GM13977 (cell line): Measurements from ENCODE around the gene LILRB3.
"Not testable (repeated sequence)": the region's sequence is repeated elsewhere in the genome, so short reads cannot be mapped to it uniquely, and the experiment has no call there.

Experiments
- DNase-seq: peaks from one replicate; pipeline ENCODE4 v3.0.0; 2012; ENCODE audit warnings: low spot score
- in situ Hi-C: fragments of 300-500 bp; cut with MboI; formaldehyde crosslinking; loops from one replicate; pipeline ENCODE4 v1.12.0; 2022; ENCODE audit warnings: low sequenced_read_pairs, low pct_unique_long_range_greater_than_20kb, mixed read lengths, inconsistent platforms; ENCODE audit not compliant: unreplicated experiment
- TF ChIP-seq, protein P1 (sequence below): IDR thresholded peaks from 2 replicates; pipeline ENCODE4 v1.5.1; 2012; ENCODE audit warnings: mild to moderate bottlenecking, control low read depth; ENCODE audit not compliant: insufficient read depth; ENCODE audit errors: extremely low read depth, missing control alignments

LILRB3 gene

DNA sequence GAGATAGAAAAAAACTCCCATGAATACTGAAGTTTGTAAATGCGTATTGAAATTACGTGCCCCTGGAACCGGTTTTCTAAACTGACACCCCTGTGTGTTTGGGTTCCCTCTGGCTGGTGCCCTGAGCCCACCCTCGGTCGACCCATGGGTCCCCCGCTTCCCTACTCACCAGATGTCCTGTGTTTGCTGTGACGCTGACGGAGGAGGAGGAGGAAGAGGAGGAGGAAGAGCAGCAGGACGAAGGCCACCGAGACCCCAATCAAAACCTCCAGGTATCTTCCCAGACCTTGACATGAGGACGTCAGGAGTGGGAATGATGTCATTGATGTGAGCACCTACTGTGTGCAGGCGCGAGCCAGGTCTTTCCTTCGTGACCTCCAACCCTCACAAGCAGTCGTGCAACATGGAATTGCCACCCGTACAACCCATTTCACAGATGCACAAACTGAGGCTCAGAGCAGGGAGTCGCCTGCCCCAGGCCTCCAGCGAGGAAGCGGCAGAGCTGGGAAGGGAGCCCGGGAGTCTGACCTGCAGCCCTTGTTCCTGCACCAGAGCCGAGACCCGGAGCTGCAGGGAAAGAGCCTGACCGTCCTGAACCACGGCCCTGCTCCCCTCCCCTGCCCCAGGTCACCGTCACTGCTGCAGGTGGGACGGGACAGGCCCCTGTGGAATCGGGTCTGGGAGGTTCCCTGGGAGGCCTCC is 3.7 kb downstream of the LILRB3 start:
- in situ Hi-C loops = no loop called here
- DNase-seq = no peak
- TF ChIP-seq, protein P1, sequence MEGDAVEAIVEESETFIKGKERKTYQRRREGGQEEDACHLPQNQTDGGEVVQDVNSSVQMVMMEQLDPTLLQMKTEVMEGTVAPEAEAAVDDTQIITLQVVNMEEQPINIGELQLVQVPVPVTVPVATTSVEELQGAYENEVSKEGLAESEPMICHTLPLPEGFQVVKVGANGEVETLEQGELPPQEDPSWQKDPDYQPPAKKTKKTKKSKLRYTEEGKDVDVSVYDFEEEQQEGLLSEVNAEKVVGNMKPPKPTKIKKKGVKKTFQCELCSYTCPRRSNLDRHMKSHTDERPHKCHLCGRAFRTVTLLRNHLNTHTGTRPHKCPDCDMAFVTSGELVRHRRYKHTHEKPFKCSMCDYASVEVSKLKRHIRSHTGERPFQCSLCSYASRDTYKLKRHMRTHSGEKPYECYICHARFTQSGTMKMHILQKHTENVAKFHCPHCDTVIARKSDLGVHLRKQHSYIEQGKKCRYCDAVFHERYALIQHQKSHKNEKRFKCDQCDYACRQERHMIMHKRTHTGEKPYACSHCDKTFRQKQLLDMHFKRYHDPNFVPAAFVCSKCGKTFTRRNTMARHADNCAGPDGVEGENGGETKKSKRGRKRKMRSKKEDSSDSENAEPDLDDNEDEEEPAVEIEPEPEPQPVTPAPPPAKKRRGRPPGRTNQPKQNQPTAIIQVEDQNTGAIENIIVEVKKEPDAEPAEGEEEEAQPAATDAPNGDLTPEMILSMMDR = no peak

DNA sequence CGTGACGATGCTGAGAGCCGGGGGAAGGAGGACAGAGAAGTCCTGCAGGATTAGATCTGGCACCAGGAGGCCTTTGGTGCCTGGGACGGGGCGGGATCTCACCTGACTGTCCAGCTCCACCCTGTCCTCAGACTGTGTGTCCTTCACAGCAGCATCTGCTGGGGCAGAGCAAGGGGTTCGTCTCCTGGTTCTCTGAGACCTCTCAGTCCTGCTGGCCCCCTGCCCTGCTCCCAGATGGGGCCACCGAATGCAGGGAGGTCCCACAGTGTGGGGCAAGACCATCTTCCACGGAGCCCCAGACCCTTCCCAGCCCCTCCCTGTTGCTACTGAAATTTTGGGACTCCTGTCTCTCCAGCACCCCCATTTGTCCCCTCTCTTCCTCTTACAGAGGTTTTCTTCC is 4.5 kb downstream of the LILRB3 start:
- in situ Hi-C loops = no loop called here
- DNase-seq = no peak
- TF ChIP-seq, protein P1 = no peak

DNA sequence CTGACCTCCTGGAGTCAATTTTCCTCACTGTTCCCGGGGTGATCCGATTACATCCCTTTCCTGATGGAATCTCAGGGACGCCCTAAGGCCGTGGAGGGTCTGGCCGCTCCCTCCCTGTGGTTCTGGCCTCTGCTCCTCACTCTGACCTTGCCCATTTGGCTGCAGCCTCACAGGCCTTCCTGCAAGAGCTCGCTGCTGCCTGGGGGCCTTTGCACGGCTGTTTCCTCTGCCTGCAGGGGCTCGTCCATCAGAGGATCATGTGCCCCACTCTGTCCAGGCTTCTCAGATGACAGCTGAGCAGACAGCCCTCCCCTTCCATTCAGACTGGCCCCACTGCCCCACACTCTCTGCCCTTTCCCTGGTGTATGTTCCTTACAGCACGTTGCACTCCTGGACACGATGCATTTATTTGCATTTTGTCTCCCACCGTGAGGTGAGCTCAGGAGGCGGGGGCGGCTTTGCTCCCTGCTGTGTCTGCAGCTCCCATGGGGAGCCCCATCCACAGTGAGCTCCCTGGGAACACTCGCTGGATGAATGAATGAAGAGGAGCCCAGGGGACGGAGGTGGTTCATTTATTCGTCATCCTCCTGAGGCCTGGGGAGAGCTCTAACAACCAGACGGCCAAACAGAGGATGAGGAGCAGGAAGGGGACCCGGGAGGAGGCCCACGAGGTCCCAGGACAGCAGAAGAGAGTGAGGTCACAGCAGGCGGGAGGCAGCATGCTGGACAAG is 5.1 kb downstream of the LILRB3 start:
- DNase-seq, in situ Hi-C loops: not testable (repeated sequence)

DNA sequence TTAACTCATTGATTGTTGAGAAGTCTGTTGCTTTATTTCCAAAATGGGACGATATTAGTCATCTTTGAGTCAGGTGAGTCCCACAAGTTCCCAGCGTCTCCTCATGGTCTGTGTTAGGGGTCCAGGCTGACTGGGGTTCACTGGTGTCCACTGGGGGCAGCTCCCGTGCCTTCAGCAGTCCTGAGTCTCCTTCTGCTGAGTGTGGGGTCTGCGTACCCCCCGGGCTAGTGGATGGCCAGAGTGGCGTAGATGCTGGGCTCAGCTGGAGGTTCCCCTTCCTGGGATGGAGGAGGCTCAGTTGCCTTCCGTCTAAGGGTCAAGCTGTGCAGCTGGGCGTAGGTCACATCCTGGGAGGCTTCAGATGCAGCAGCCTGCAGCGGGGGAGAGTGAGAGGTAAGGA is 5.9 kb downstream of the LILRB3 start:
- DNase-seq = no peak
- in situ Hi-C loops = no loop called here
- TF ChIP-seq, protein P1 = no peak

DNA sequence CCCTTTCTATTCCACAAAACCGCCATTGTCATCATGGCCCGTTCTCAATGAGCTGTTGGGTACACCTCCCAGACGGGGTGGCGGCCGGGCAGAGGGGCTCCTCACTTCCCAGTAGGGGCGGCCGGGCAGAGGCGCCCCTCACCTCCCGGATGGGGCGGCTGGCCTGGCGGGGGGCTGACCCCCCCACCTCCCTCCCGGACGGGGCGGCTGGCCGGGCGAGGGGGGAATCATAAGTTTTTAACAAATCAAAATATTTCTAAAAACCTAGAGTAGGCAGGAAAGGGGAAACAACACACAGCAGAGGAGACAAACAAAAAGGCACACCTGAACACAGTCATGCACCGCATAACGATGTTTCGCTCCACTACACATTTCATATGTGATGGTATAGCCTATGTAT is 8.1 kb downstream of the LILRB3 start:
- DNase-seq, in situ Hi-C loops: not testable (repeated sequence)

DNA sequence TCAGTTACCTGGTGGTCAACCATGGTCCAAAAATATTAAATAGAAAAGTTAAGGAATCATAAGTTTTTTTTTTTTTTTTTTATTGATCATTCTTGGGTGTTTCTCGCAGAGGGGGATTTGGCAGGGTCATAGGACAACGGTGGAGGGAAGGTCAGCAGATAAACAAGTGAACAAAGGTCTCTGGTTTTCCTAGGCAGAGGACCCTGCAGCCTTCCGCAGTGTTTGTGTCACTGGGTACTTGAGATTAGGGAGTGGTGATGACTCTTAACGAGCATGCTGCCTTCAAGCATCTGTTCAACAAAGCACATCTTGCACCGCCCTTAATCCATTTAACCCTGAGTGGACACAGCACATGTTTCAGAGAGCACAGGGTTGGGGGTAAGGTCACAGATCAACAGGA is 8.6 kb downstream of the LILRB3 start:
- in situ Hi-C loops, DNase-seq: not testable (repeated sequence)

DNA sequence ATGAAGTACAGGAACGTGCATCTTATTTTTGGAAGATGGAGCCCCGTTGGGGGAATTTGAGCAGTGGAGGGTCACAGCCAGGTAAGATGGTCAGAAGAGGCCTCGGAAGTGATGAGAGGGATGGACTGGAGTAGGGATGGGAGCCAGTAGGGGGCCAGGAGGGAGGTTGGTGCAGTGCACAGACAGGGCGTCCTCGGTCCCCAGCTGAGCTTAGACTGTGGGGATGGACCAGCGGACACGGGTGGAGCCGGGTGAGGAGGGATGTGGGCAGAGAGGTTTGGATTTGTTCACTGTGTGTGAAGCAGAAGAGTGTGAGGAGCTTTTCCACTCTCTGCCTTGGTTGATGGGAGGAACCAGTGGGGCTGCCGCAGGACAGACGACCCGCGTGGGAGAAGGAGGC is 11.6 kb downstream of the LILRB3 start:
- in situ Hi-C loops = no loop called here
- TF ChIP-seq, protein P1 = no peak
- DNase-seq = no peak

DNA sequence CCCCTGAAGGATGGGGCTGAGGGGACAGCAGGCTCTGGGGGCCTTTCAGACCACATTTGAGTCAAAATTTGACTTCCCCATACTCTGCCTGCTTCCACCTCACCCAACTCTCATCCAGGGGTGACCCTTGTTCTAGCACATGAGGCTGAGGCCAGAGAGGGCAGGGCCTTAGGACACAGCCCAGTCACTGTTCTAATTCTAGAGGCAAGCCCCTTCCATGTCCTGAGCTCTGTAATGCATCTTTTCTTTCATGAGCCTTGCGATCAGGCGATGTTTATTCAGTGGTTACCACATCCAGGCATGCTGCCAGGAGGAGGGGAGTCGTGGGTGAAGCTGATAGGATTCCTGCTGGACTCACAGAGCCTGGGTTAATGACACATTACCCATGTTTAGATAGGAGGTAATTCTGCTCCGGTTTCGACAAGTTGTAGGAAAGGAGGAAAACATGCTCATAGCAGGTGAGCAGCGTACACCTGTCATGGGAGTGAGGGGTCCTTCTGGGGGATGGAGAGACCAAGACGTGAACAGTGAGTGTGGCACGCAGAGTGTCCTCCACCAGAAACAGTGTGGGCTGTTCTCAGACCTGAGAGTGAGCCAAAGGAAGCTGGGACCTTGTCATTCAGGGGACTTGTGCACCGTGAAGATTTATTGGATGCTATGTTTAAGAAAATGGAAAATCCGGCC is 12.9 kb downstream of the LILRB3 start:
- TF ChIP-seq, protein P1 = no peak
- in situ Hi-C loops = no loop called here
- DNase-seq = no peak
